Neural cell (in vitro differentiated cells): ENCODE results near the gene TOX2.

Experiments used
- POLR2AphosphoS5 ChIP-seq: IDR thresholded peaks from 2 replicates; pipeline ENCODE4 v1.6.1; 2012
- RAD21 ChIP-seq: fragments of 450-650 bp; conservative IDR thresholded peaks from 2 replicates; pipeline ENCODE4 v1.6.1; 2014; ENCODE audit warnings: antibody characterized with exemption, mild to moderate bottlenecking, moderate library complexity

GRCh38 chr20:44052166-44052565 lies 137.5 kb downstream of the TOX2 start:
- TF ChIP-seq POLR2AphosphoS5 (no peak), RAD21 (no peak)
